HG03521 (cell line): ENCODE data around the gene PCSK4.

ENCODE experiments used
- ATAC-seq: cut with Tn5 transposase; IDR thresholded peaks from one replicate; pipeline ENCODE4 v1.9.1; 2021; ENCODE audit warnings: mild to moderate bottlenecking, moderate library complexity; ENCODE audit not compliant: unreplicated experiment

The PCSK4 gene

DNA sequence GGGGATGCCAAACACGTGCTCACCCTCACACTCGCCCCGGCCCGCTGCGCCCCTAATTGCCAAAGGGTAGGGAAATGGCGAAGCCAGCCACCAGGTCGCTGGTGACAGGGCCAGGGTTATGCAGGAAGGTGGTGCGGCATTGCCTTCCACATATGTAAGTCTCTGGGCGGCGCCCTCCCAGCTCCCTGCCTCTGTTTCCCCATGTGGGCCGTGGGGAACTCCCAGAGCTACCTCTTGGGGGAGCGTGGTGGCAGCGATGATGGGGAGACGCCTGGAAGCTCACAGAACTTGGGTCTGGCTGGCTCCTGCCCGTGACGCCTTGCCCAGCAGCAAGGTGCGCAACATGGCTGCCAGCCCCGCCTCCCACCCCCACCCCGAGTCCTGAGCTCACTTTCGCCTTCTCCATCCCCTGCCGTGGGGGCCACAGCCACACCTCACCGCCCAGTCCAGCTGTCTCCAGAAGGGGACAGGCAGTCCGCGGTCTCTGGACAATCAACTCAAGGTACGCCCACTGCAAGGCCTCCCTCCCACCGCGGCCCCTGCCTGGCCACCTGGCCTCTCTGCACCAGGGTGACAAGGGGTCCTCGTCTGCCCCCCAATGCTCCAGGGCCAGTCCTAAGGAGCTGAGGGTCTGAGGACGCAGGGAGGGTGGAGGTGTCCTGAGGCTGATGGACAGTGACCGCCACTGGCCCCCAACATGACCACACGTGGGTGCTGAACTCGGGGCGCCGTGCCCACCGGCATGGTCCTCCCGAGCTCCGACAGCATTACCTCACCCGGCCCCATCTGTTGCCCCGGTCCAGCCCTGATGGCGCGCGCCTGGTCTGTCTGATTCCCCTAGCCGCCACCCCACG, 17.7 kb downstream of the PCSK4 start:
- ATAC-seq = no peak

DNA sequence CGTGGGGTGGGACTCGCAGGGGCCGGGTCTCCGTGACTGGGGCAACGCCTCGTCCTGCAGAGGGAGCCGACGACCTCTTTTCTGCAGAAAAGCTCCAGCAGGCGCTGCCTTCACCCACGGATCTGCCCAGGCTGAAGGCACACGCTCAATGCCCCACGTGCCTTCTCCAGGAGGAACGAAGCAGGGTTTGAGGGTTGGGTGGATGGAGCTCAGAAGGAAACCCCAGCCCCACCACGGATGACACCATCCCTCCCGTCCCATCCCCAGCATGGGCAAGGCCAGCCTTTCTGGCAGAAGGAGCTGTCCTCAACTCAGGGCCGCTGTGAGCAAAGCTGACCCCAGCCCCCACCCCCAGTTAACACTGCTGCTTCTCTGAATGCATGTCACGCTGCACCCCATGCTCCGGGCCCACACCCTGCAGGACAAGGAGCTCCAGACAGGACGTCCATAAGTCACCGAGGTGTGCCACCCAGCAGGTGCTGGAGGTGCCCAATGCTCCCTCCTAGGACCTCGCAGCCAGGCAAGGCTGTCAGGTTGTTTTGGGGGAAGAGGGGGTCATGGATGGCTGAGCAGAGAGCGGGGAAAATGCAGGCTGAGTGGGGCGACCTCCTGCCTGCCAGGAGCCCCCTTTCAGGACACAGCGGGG, 18.5 kb downstream of the PCSK4 start:
- ATAC-seq = no peak

DNA sequence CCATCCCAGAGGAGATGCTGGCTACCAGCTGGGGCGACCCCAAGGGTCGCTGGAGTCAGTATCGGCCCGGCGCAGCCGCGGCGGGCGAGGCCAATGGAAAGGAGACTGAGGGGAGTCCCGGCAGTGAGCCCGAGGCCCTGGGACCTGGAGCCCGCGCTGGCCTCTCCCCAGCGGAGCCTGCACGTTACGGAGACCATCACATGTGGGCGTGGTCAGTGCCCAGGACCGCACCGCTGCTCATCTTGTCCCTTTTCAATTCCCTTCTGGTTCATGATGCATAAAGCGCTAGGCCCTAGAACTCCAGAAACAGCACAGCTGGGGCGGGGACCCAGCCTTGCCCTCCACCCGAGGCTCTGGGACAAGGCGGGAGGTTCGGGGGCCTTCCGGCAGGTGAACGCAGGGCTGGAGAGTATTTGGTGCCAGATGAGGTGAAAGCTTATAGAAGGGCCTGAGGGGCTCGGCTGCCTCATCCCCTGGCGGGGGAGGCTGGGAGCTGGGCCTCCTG, 19.1 kb downstream of the PCSK4 start:
- no peak for ATAC-seq

DNA sequence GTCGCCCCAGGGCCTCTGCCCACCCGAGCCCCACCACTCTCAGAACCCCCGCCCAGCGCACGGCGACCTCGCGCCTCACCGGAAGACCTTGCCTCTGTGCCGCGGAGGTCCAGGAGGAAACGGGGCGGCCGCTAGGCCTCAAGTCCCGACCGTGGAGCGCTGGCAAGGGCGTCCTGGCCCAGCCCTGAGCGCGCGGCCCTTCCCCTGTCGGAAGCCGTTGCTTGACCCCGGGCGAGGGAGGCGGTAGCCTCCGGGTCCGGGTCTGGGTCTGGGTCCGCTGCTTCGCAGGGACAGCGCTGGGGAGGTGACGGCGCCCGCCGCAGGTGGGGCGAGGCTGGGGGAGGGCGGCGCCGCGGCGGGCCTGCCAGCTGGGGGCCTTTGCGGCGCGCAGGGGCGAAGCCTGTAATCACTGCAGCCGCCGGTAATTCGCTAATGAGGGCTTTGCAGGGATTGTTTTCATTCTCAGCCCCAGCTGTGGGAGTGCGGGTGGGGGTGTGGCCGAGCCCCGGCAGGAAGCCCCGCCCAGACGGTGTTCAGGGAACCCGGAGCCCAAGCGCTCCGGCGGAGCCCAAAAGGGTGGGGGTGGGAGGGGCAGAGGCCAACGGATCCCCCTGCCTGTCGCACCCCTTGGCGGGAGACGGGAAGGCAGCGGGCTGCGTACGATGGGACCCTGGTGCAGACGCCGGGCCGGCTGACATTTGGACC, 19.7 kb downstream of the PCSK4 start:
- ATAC-seq = no peak

DNA sequence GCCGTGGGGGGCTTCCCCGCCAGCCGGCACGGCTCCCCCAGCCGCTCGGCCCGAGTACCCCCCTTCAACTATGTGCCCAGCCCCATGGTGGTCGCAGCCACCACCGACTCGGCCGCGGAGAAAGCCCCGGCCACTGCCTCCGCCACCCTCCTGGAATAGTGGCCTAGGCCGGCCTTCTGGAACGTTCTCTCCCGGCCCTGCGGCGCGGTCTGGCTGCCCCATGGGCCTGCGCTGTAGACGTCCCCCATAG, 20.2 kb downstream of the PCSK4 start:
- no peak for ATAC-seq

DNA sequence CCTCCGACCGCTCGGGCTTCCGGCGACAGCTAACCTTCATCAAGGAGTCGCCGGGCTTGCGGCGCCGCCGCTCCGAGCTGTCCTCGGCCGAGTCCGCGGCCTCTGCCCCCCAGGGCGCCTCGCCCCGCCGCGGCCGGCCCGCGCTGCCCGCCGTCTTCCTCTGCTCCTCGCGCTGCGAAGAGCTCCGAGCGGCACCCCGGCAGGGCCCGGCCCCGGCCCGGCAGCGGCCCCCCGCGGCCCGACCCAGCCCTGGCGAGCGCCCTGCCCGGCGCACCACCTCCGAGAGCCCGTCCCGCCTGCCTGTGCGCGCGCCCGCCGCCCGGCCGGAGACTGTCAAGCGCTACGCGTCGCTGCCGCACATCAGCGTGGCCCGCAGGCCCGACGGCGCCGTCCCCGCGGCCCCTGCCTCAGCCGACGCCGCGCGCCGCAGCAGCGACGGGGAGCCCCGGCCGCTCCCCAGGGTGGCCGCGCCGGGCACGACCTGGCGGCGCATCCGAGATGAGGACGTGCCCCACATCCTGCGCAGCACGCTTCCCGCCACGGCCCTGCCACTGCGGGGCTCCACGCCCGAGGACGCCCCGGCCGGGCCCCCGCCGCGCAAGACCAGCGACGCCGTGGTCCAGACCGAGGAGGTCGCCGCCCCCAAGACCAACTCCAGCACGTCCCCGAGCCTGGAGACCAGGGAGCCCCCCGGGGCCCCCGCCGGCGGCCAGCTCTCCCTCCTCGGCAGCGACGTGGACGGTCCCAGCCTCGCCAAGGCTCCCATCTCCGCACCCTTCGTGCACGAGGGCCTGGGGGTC, 20.7 kb downstream of the PCSK4 start:
- ATAC-seq = no peak

DNA sequence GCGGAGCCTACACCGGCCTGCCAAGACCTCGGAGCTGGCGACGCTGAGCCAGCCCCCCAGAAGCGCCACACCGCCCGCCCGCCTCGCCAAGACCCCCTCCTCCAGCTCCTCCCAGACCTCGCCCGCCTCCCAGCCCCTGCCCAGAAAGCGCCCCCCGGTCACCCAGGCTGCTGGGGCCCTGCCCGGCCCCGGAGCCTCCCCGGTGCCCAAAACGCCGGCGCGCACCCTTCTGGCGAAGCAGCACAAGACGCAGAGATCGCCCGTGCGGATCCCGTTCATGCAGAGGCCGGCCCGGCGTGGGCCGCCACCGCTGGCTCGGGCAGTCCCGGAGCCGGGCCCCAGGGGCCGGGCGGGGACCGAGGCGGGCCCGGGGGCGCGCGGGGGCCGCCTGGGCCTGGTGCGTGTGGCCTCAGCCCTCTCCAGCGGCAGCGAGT, 21.3 kb downstream of the PCSK4 start:
- ATAC-seq = no peak

DNA sequence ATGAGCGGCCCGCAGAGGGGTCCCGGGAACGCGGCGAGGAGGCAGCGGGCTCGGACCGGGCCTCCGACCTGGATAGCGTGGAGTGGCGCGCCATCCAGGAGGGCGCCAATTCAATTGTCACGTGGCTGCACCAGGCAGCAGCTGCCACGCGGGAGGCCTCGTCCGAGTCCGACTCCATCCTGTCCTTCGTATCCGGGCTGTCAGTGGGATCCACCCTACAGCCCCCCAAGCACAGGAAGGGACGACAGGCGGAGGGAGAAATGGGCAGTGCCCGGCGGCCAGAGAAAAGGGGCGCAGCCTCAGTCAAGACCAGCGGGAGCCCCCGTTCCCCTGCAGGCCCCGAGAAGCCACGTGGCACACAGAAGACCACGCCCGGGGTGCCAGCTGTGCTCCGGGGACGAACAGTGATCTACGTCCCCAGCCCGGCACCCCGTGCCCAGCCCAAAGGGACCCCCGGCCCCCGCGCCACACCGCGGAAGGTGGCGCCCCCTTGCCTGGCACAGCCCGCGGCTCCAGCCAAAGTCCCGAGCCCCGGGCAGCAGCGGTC, 21.8 kb downstream of the PCSK4 start:
- ATAC-seq = no peak

DNA sequence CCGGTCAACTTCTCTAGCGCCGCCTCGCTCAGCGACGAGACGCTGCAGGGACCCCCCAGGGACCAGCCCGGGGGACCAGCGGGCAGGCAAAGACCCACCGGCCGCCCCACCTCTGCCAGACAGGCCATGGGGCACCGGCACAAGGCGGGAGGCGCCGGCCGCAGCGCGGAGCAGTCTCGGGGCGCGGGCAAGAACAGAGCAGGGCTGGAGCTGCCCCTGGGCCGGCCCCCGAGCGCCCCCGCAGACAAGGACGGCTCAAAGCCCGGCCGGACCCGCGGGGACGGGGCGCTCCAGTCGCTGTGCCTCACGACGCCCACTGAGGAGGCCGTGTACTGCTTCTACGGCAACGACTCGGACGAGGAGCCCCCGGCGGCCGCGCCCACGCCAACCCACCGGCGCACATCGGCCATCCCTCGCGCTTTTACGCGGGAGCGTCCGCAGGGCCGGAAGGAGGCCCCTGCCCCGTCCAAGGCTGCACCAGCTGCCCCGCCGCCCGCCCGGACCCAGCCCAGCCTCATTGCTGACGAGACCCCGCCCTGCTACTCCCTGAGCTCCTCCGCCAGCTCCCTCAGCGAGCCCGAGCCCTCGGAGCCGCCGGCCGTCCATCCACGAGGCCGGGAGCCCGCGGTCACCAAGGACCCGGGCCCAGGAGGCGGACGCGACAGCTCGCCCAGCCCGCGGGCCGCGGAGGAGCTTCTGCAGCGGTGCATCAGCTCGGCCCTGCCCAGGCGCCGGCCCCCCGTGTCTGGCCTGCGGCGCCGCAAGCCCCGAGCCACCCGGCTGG, 22.5 kb downstream of the PCSK4 start:
- ATAC-seq = no peak

DNA sequence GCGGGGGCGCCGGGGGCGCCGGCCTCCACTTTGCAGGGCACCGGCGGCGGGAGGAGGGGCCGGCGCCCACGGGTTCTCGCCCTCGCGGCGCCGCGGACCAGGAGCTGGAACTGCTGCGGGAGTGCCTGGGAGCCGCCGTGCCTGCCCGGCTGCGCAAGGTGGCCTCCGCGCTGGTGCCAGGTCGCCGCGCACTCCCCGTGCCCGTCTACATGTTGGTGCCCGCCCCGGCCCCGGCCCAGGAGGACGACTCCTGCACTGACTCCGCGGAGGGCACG, 23.0 kb downstream of the PCSK4 start:
- ATAC-seq = no peak

DNA sequence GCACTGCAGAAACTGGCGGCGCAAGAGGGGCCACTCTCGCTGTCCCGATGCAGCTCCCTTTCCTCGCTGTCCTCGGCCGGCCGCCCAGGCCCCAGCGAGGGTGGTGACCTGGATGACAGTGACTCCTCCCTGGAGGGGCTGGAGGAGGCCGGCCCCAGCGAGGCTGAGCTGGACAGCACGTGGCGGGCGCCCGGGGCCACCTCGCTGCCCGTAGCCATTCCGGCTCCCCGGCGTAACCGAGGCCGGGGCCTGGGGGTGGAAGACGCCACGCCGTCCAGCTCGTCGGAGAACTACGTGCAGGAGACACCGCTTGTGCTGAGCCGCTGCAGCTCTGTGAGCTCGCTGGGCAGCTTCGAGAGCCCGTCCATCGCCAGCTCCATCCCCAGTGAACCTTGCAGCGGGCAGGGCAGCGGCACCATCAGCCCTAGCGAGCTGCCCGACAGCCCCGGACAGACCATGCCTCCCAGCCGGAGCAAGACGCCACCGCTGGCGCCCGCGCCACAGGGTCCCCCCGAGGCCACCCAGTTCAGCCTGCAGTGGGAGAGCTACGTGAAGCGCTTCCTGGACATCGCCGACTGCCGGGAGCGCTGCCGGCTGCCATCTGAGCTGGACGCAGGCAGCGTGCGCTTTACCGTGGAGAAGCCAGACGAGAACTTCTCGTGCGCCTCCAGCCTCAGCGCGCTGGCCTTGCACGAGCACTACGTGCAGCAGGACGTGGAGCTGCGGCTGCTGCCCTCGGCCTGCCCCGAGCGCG, 23.5 kb downstream of the PCSK4 start:
- no peak for ATAC-seq

DNA sequence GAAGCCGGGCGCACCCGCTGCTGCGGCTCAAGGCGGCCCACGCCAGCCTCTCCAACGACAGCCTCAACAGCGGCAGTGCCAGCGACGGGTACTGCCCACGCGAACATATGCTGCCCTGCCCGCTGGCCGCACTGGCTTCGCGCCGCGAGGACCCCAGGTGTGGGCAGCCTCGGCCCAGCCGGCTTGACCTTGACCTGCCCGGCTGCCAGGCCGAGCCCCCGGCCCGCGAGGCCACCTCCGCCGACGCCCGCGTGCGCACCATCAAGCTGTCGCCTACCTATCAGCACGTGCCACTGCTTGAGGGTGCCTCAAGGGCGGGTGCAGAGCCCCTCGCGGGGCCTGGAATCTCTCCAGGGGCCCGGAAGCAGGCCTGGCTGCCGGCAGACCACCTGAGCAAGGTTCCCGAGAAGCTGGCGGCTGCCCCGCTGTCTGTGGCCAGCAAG, 24.1 kb downstream of the PCSK4 start:
- no peak for ATAC-seq

DNA sequence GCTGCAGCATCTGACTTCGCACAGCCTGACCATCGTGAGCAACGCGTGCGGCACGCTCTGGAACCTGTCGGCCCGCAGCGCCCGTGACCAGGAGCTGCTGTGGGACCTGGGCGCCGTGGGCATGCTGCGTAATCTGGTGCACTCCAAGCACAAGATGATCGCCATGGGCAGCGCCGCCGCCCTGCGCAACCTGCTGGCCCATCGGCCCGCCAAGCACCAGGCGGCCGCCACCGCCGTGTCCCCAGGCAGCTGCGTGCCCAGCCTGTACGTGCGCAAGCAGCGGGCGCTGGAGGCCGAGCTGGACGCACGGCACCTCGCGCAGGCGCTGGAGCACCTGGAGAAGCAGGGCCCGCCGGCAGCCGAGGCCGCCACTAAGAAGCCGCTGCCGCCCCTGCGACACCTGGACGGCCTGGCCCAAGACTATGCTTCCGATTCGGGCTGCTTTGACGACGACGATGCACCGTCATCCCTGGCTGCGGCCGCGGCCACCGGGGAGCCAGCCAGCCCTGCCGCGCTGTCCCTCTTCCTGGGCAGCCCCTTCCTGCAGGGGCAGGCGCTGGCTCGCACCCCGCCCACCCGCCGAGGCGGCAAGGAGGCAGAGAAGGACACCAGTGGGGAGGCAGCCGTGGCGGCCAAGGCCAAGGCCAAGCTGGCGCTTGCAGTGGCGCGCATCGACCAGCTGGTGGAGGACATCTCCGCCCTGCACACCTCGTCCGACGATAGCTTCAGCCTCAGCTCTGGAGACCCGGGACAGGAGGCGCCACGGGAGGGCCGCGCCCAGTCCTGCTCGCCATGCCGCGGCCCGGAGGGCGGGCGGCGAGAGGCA, 24.7 kb downstream of the PCSK4 start:
- ATAC-seq = no peak

DNA sequence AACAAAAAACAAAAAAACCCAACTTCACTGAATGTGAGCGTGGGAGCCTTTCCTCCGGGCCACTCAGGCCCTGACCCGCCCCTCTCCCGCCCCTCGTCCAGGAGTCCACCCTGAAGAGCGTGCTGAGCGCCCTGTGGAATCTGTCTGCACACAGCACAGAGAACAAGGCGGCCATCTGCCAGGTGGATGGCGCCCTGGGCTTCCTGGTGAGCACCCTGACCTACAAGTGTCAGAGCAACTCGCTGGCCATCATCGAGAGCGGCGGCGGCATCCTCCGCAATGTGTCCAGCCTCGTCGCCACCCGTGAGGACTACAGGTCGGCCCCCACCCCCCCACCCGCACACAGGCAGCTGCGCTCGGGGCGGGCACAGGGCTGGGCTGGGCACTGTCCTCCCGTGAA, 28.3 kb downstream of the PCSK4 start:
- ATAC-seq = no peak

DNA sequence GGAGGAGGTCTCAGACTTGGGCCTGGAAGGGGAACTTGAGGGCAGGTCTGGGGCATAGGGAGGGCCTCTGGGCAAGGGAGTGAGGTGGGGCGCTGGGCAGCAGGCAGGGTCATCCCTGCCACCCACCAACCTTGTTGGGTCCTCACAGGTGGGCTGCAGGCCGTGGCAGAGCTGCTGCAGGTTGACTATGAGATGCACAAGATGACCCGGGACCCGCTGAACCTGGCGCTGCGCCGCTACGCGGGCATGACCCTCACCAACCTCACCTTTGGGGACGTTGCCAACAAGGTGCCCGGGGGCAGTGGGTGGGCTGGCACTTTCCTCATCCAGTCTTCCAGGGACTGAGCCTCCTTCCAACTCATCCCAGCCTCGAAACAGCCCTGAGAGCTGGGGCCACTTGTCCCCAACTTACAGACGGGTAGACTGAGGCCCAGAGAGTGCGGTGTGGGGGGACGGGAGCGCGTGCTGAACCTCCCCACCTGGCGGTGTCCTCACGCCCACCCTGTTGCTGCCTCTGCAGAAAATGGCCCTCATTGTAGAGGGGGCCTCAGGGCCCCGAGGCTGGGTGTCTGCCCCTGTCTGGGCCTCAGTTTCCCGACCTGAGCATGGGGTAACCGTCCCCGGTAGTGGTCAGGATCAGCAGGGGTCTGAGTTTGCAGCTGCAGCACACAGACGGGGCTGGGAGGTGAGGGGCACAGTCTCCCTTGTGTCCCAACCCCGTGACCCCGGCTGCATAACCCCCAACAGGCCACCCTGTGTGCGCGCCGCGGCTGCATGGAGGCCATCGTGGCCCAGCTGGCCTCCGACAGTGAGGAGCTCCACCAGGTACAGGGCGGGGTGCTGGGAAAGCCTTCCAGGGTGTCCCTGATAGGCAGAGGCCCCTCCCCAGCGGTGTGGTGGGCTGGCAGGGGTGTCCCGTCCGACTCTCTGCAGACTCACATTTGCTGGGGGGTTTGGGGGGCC, 29.8 kb downstream of the PCSK4 start:
- ATAC-seq = no peak

DNA sequence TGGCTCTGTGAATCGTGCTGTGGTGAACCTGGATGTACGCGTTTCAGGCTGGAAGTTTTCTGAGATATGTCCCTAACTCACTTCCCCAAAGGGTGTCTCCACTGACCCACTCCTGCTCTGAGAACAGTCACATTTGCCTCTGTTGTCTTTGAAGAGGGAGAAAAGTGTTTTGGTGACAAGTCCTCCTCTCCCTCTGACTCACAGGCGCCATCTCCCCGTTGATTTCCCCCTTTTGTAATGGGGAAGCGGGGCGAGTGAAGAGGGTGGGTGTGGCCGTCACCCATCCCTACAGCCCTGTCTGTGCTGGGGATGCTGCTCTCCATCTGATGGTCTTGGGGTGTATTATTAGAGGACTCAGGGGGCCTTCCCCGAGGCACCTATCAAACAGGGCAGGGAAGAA, 30.7 kb downstream of the PCSK4 start:
- ATAC-seq = no peak

DNA sequence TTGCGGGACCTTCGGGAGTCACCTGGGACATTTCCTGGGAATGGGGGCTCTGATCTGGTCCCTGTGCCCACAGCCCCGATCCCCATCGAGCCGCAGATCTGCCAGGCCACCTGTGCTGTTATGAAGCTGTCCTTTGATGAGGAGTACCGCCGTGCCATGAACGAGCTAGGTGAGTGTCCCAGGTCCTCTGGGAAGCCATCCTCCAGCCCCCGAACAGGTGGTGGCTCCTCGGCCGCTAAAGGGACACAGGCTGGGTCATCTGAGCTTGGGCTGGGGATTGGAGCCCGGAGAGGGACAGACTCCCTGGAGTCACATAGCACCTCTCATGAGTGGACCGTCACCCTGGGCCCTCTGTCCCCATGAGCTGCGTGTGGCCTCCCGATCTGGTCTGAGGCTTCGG, 32.3 kb downstream of the PCSK4 start:
- no peak for ATAC-seq
